ENCODE data around the gene LHX3.
A peak's percentile ranks its signal among the peaks of the same experiment; 100 is the strongest.

LHX3 gene

GRCh38 chr9:136225748-136226679 is 21.1 kb upstream of the LHX3 start:
- peak in 1 of 2 experiments; percentile 36 for DNase-seq

GRCh38 chr9:136225366-136225747 is 20.4 kb upstream of the LHX3 start:
- DNase-seq: no peak

- no peak for DNase-seq
These were observed 19.1 kb upstream of the LHX3 start for GRCh38 chr9:136223871-136224640.

GRCh38 chr9:136222906-136223285 is 18.0 kb upstream of the LHX3 start:
- DNase-seq: peak; percentile 16 to 61

GRCh38 chr9:136222166-136222905 is 17.4 kb upstream of the LHX3 start:
- no peak for DNase-seq

- no peak for DNase-seq
These were observed 15.2 kb upstream of the LHX3 start for GRCh38 chr9:136220017-136220729.

DNA sequence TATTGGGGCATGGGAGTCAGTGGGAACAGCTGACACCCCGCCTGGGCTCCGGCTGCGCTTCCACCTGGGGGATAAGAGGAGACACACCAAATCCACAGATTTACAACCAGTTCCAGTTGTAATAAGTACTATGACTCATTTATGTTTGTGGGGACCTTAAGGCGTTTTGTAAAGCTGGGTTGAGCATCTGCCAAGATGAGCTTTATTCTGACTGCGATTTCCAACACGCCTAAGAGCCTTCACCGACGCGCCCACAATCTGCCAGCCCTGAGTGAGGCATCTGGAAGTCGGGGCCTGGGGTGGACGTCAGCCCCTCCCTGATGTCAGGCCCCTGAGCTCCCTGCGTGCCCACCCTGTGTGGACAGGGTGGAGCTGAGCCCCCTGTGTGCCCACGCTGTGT is 14.3 kb upstream of the LHX3 start:
- DNase-seq: no peak

DNA sequence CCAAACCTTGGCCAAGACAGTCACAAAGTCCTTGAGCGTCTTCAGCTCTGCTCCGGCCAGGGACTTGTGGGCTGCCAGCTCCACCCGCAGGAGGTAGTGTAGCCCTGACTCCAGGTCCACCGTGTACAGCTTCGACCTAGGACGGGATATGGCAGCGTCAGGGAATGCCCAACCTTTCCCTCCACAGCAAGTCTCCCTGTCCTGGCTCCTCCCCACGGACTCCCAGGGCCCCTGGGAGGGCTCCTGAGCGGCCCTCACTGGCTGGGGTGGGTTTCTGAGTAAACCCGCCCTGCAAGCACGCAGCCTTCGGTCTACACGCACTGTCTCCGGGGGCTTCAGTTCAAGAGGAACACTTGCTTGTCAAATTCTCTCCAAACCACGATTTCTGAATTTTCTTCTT is 13.7 kb upstream of the LHX3 start:
- DNase-seq: no peak

DNA sequence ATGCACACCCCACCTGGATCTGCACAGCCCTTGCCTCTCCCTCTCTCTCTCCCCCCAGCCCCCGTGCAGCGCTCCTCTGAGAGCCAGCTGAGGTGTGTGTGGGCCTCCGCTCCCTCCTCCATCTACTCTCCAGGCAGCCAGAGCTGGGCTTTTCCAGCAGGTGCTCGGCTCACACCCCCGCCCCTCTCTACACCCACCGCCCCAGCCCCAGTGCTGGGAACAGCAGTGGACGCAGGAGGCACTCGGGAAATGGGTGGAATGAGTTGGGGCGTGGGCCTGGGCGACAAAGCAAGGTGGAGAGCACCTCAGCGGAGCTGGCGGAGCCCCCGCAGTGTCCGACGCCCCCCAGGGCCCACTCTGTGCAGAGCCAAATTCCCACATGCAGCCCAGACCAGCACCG is 13.3 kb upstream of the LHX3 start:
- DNase-seq: no peak

DNA sequence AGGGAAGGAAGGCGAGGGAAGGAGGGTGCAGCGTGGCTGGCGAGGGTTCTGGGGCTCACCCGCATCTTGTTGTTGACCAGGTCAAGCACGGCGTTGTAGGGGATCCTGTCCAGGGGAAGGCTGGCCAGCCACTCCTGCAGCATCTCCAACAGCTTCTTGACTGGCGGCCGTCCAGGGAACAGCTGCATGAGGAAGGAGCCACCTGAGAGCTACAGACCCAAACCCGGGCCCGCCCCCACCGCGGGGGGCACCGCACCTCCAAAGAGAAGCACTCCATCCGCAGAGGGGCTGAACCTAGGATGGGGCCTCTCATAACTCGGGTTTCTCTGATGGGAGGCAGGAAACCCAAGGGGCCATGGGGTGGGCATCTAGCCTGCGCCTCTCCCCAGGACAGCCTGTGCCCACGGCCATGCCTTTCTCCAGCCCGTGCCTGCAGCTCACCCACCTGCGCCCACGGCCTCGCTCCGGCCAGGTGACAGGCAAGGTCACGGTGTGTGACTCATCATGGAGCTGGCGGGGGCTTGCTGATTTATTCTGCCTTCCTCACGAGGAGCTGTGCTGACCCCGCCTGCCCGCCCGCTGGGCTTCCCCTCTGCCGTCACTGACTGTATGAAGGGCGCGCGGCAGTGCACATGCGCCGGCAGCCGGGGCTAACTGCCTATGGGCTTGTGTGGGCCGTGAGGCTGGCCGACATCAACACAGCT is 11.8 kb upstream of the LHX3 start:
- no peak for DNase-seq

- no peak for DNase-seq
These were observed 8.8 kb upstream of the LHX3 start for GRCh38 chr9:136213733-136214132.

- DNase-seq: no peak
These were observed 7.5 kb upstream of the LHX3 start for GRCh38 chr9:136212345-136212950.

GRCh38 chr9:136211441-136212344 is 6.8 kb upstream of the LHX3 start:
- no peak for DNase-seq

DNA sequence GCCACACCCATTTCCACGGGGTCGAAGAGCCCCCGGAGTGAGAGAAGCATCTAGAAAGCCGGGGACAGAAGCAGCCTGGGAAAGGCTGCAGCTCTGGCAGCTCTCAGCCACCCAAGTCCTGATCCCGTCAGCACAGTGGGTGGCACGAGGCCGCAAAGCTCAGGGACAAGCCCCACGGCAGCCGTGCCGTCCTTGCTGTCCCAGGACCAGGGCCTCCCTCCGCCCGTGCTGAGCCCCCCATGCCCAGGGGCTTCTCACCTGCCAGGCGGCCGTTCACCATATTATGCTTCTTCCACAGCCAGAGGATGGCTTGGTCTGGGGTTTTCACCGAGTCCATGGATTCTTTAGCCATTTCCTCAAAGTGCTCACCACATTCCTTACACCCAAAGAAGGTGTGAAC is 6.1 kb upstream of the LHX3 start:
- DNase-seq: no peak

- DNase-seq: no peak
These were observed 5.3 kb upstream of the LHX3 start for GRCh38 chr9:136210276-136210675.

DNA sequence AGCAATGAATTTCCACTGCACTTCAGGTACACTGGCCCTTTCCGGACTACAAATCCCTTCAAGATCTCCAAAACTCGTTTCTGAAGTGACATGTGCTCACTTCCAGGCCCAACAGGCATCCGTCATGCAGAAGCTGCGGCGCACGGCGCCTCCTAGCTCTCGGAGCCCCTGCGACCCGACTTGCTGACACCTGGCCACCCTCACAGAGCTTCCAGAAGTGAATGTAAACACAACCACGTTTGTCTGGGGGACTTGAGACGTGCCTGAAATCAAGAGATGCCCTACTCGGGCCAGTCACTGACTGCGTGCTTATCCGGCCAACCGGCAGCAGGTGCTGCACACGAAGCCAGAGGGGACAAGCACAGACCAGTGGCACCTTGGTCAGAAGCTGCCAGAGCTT is 4.9 kb upstream of the LHX3 start:
- DNase-seq: no peak

DNA sequence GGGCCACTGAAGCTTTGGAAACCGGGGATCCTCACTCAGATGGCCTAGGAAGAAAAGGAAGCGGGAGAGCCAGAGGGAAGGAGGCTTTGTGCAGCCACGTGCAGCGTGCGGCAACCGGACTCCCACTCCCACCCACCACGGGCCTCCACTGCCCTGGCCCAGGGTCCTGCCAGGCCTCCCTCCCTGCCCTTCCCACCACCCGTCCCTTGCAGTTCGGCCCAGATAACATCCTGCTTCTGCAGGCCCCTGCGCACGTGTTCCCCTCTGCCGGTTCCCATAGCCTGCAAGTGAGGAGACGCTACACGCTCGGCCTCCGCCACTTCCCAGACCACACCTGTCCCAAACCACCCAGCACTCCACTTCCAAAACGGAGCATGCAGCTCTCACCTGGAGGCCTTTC is 4.3 kb upstream of the LHX3 start:
- DNase-seq: no peak

- DNase-seq: no peak
These were observed 3.7 kb upstream of the LHX3 start for GRCh38 chr9:136208675-136209074.

- no peak for DNase-seq
These were observed 2.7 kb upstream of the LHX3 start for GRCh38 chr9:136207616-136208015.

DNA sequence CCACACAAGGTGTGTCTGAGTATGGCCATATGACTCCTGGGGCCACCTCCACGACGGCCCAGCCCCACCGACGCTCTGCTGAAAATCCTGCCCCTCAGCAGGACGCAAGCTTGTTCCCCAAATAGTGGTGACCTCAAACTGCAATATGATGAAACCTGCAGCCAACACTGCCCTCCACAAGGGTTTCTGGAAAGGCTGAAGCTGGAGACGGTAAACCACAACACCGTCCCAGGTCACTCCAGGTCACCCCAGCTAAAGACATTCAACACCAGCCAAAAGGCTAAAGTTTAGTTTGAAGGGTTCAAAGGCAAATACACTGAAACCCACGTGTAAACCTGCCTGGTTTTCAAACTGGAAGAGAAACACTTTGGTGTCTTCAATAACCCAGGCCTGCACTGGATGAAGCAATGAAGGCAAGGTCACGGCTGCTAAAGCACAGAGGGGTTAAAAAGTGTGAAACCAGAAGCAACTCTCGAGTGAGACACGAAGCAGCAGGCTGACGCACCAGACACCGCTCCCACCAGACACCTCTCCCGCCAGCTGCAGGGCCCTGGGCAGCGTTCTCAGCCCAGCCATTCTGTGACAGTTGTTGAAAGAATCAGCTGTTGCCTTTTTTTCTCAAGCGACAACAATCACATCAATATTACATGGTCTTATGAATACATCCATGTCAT is 1.8 kb upstream of the LHX3 start:
- DNase-seq: no peak
